Islet precursor cell (in vitro differentiated cells): ENCODE measurements around the gene SPTBN2.
"Not testable (repeated sequence)": the region's sequence is repeated elsewhere in the genome, so short reads cannot be mapped to it uniquely, and the experiment has no call there.

ENCODE experiments used
- DNase-seq: peaks from one replicate; pipeline ENCODE4 v3.0.0-alpha.2; 2018

The SPTBN2 gene

GRCh38 chr11:66728693-66729385 is at the start of gene SPTBN2:
Gene SPTBN2, minus strand, starts transcription at chr11:66729216. Its CDS starts 7,976 bp downstream, at chr11:66721240.
- peak; percentile 68 for DNase-seq

GRCh38 chr11:66768818-66769217 is 39.8 kb upstream of the SPTBN2 start:
- DNase-seq: no peak

GRCh38 chr11:66768088-66768521 is 39.1 kb upstream of the SPTBN2 start:
- no peak for DNase-seq

DNA sequence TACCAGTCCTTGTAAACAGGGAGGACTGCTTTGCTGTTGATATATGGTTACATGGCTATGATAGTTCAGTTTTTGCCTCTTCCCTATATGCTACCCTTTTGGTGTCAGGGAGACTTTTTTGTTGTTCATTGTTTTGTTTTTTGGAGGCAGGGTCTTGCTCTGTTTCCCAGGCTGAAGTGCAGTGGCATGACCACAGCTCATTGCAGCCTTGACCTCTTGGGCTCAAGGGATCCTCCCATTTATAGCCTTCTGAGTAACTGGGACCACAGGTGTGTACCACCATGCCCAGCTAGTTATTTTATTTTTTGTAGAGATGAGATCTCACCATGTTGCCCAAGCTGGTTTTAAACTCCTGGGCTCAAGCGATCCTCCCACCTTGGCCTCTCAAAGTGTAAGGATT is 38.6 kb upstream of the SPTBN2 start:
- DNase-seq: no peak

- no peak for DNase-seq
Measured at GRCh38 chr11:66766681-66767080, 37.7 kb upstream of the SPTBN2 start.

DNA sequence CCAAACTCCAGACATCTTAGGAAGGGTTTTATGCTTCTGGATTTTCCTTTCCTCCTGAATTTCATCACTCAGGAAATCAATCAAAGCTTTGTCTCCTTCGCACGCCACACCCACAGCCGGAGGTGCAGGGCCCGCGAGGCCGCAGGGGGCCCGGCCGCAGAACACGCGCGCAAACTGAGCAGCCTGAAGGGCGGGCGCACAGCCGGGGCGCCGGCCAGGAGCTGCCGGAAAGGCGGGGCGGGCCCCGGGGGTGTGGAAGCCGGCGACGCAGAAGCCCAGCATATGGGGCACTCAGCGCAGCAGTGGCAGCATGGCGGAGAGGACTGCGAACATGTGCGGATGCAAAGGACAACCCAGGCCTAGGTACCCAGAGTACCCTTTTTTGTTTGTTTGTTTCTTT is 33.1 kb upstream of the SPTBN2 start:
- DNase-seq: no peak

DNA sequence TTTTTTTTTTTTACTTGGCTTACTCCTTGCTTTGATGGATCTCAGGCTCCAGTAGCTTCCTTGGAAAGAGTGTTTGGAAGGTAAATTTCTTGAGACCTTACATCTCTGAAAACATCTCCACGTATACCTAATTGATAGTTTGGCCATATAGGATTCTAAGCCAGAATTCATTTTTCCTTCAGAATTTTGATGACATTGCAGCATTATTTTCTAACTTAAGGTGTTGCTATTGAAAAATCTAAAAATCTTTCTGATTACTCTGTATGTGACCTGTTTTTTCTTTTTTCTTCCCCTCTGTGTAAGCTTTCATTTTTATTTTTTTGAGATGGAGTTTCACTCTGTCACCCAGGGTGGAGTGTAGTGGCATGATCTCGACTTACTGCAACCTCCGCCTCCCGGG is 23.1 kb upstream of the SPTBN2 start:
- DNase-seq: no peak

DNA sequence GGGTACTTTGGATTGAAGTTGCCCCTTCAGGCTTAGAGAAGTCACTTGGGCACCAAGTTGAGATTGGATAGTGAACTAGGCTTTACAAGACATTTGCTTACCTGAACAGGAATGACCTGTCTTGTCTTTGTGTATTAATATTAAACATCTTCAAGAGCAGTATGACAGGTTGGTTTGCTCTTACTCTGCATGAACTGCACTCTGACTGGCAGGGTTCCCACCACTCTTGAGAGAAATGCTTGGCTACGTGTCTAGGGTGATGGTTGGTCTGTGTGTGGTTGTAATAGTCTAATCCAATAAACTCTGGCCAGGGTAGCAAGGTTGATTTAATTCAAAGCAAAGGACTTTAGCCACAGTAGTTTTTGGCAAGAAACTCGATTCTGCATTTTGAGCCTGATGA is 20.1 kb upstream of the SPTBN2 start:
- no peak for DNase-seq

GRCh38 chr11:66747480-66747879 is 18.5 kb upstream of the SPTBN2 start:
- no peak for DNase-seq

DNA sequence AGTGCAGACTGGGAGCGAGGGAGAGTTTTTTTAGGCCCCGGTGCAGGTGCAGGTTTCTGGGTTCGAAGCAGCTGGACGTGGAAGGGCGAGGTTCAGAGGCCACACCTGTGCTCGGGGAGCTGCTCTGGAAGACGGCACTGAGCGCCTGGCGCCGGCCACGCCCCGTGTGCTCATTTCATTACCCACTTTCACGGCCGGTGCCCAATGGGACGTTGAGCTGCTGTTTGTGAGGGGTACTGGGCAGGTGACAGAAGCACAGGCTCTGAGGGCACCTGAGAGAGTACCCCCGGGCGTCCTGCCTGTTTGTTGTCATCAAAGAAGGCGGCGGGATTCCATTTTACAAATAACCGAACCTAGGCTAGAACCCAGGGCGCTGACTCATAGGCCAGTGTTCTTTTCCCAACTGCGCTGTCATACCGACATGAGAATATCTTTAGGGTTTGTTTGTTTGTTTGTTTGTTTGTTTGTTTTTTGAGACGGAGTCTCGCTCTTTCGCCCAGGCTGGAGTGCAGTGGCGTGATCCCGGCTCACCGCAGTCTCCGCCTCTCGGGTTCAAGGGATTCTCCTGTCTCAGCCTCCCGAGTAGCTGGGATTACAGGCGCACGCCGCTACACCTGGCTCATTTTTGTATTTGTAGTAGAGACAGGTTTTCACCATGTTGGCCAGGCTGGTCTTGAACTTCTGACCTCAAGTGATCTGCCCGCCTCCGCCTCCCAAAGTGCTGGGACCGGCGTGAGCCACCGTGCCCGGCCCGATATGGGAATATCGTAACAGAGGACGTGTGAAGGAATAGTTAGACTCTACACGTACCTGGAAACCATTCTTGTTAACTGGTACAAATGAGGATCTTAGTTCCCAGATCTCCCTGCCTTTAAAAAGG is 16.6 kb upstream of the SPTBN2 start:
- DNase-seq: peak; percentile 71

DNA sequence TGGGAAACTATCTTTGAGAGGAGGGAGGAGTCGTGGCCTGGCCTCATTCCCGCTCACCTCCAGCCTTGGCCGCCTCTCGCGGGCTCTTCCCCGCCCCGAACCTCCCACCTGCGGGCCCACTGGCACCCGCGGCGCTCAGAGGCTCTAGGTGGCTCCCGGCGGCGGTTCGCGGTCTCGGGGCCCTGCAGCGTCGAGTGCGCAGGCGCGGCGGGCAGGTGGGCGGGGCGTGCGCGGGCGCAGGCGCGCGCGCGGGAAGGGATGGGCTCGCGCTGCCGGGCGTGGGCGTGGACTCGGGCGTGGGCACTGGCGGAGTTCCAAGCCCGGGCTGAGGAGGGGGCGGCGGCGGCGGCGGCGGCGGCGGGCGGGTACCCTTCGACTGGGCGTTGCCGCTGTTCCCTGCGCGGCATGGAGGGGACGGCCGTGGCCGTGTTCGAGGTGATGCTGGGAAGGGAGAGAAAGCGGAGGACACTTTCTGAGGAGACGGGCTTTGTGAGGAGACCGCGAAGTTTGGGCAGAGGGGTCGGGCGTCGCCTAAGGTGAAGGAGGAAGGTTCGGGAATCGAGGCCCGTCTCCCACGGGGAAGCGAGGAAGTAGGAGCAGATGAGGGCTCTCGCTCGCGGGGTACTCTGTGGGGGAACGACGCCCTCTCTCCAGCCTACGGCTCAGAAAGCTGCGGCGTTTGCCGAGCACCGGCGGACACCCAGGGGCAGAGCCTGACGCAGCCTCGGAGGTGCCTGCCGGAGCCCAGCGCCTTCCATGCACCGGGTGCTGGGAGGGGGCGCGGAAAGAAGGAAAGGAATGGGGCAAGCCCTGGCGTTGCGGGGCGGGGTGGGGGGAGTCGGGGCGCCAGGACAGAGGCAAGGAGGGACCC is 15.7 kb upstream of the SPTBN2 start:
- DNase-seq: peak; percentile 92

GRCh38 chr11:66743271-66743968 is 14.4 kb upstream of the SPTBN2 start:
- DNase-seq: no peak

DNA sequence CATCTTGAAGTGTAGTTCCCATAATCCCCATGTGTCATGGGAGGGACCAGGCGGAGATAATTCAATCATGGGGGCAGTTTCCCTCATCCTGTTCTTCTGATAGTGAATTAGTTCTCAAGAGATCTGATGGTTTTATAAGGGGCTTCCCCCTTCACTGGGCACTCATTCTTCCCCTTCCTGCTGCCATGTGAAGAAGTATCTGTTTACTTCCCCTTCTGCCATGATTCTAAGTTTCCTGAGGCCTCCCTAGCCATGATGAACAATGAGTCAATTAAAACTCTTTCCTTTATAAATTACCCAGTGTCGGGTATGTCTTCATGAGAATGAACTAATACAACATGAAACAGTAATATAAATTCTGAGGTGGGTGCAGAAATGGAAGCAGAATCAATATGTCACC is 12.1 kb upstream of the SPTBN2 start:
- DNase-seq: no peak

DNA sequence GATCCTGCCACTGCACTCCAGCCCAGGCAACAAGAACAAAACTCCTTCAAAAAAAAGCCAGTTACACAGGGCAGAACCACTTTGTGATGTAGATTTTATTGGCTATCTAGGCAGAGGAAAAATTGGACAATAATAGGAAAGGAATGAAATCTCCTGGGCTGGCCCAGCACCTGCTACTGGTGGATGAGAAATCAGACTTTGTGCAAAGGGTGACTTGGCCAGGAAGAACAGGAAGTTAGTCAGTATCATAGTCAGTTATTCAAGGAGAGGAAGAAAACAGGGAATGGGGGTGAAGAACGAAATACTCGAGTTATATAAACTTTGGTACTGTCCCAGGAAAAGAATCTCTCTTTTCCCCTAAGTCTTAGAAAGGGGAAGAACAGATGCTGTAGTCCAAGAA is 11.0 kb upstream of the SPTBN2 start:
- DNase-seq: no peak

GRCh38 chr11:66734215-66734614 is 5.2 kb upstream of the SPTBN2 start:
- DNase-seq: no peak

DNA sequence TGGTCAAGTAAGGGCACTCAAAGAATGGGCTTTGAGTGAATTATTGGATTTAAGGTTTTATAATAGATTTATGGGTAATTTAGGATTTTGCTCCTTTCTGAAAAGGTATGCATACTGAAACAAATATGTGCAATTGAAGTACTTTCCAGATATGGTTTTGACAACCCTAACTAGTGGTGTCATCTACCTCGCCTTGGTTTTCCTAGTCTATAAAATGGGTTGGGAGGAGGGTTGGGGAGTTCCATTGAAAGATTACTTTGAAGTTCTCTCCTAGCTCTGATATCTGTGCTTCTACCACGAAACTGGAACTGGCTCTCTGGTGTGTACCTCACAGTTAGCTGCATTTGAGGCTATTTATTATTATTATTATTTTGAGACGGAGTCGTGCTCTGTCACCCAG is 431 bp upstream of the SPTBN2 start:
- DNase-seq: no peak

GRCh38 chr11:66728038-66728692 is 851 bp downstream of the SPTBN2 start:
- no peak for DNase-seq

GRCh38 chr11:66727282-66728037 is 1.6 kb downstream of the SPTBN2 start:
- DNase-seq: no peak

GRCh38 chr11:66725647-66726046 is 3.4 kb downstream of the SPTBN2 start:
- no peak for DNase-seq

GRCh38 chr11:66725114-66725513 is 3.9 kb downstream of the SPTBN2 start:
- no peak for DNase-seq

- DNase-seq: not testable (repeated sequence)
Measured at GRCh38 chr11:66724167-66724566, 4.8 kb downstream of the SPTBN2 start.
